Measurements from ENCODE around the gene ZMYM3. TPM values are rescaled to one million over a fixed set of nuclear protein-coding genes. Genes with fewer than 3 reads are reported as not detected.

ZMYM3 gene
- total and polyA plus RNA-seq, 2 of the 4 experiments (the other 2 are of a cell fraction), result 10.0 to 28.1 TPM

DNA sequence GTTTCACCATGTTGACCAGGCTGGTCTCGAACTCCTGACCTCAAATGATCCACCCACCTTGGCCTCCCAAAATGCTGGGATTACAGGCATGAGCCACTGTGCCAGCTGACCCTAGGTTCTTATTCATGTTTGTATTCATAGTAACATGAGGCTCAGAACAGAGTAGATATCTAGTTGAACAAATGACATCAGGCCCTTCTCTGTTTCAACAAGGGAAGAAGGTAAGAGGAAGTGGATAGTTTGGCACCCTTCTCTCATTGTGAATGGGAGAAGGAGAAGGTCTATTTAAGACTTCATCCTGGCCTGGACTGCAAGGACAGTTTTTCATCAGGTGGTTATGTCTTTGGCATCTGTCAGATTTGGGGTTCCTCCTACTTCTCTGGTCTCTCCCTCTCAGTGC, 17.1 kb downstream of the ZMYM3 start:
- H2AFZ ChIP-seq (replicated peaks; ENCODE audit: low read length, poor library complexity), result no peak overlapping the region
- H2AK9ac ChIP-seq (replicated peaks; ENCODE audit: low read depth, low read length, poor library complexity), result no peak overlapping the region
- no peak overlapping the region for H2BK5ac ChIP-seq (ENCODE audit: low read depth, low read length, poor library complexity, severe bottlenecking)
- H3K18ac ChIP-seq (ENCODE audit: low read depth, low read length), result no peak overlapping the region
- H2BK120ac ChIP-seq (ENCODE audit: low read depth, low read length), result no peak overlapping the region
- no peak overlapping the region for H2AK5ac ChIP-seq (ENCODE audit: low read depth, low read length)
- TF ChIP-seq MXI1 (IDR thresholded peaks at IDR 0.05; ENCODE audit: borderline replicate concordance, low read depth, low read length), result no peak
- no peak for TF ChIP-seq SMC3 (IDR thresholded peaks at IDR 0.05; ENCODE audit: low read depth, low read length)
- TF ChIP-seq MAZ (IDR thresholded peaks at IDR 0.05; ENCODE audit: borderline replicate concordance, low read depth, low read length), result no peak
- TF ChIP-seq POLR2A (IDR thresholded peaks at IDR 0.05; ENCODE audit: low read depth, low read length), result no peak
- no peak for TF ChIP-seq RAD21 (IDR thresholded peaks at IDR 0.05; ENCODE audit: low read length)
- TF ChIP-seq CEBPB (IDR thresholded peaks at IDR 0.05; ENCODE audit: low read depth, low read length), result no peak
- TF ChIP-seq CHD1 (IDR thresholded peaks at IDR 0.05; ENCODE audit: low read depth, low read length), result no peak
- TF ChIP-seq RCOR1 (IDR thresholded peaks at IDR 0.05; ENCODE audit: insufficient replicate concordance, low read length), result no peak
- no peak for TF ChIP-seq RFX5 (IDR thresholded peaks at IDR 0.05; ENCODE audit: low read depth, low read length)
- TF ChIP-seq CTCF (conservative IDR thresholded peaks at IDR 0.05; ENCODE audit: low read depth, low read length), result no peak
- TF ChIP-seq FOS (IDR thresholded peaks at IDR 0.05; ENCODE audit: low read depth, low read length), result no peak
- TF ChIP-seq, protein P1, sequence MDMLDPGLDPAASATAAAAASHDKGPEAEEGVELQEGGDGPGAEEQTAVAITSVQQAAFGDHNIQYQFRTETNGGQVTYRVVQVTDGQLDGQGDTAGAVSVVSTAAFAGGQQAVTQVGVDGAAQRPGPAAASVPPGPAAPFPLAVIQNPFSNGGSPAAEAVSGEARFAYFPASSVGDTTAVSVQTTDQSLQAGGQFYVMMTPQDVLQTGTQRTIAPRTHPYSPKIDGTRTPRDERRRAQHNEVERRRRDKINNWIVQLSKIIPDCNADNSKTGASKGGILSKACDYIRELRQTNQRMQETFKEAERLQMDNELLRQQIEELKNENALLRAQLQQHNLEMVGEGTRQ (IDR thresholded peaks at IDR 0.05; ENCODE audit: low read depth, low read length), result no peak
- no peak for TF ChIP-seq MAFK (IDR thresholded peaks at IDR 0.05; ENCODE audit: low read depth, low read length)
- TF ChIP-seq BHLHE40 (IDR thresholded peaks at IDR 0.05; ENCODE audit: low read depth, low read length), result no peak
- TF ChIP-seq ELK1 (IDR thresholded peaks at IDR 0.05; ENCODE audit: borderline replicate concordance, low read depth, low read length), result no peak
- TF ChIP-seq NFE2L2 (IDR thresholded peaks at IDR 0.05; ENCODE audit: low read depth, low read length), result no peak
- no peak overlapping the region for H3K9ac ChIP-seq (ENCODE audit: low read depth, low read length)
- no peak overlapping the region for H3K4me3 ChIP-seq (ENCODE audit: insufficient read depth, low read depth, low read length)
- H3K56ac ChIP-seq (ENCODE audit: extremely low read depth, insufficient read depth, low read length), result no peak overlapping the region
- no peak overlapping the region for H4K5ac ChIP-seq (ENCODE audit: low read depth, low read length)
- no peak overlapping the region for H2BK20ac ChIP-seq (ENCODE audit: low read depth, low read length)
- no peak overlapping the region for H3K4ac ChIP-seq (ENCODE audit: low read depth, low read length)
- no peak overlapping the region for H2BK15ac ChIP-seq (ENCODE audit: low read depth, low read length)
- H3K36me3 ChIP-seq (ENCODE audit: control insufficient read depth, insufficient read depth, low read length), result peaks cover 9% of the 10 kb centered on the region
- no peaks in the 10 kb centered on the region for H3K4me1 ChIP-seq (ENCODE audit: control insufficient read depth, insufficient read depth, low read length)
- no peak overlapping the region for H4K8ac ChIP-seq (ENCODE audit: low read depth in 2 of 2, low read length in 2 of 2)
- H4K91ac ChIP-seq (ENCODE audit: insufficient read depth, low read depth, low read length), result no peak overlapping the region
- H3K14ac ChIP-seq (replicated peaks; ENCODE audit: low read depth, low read length), result no peak overlapping the region
- DNase-seq (no peak), ATAC-seq (ENCODE audit: low read depth) (no peak)
- intact Hi-C loops (cut with micrococcal nuclease), result no loop called here
- no peaks in the 10 kb centered on the region for H3K79me1 ChIP-seq (ENCODE audit: low read depth in 1 of 2, low read length in 2 of 2)
- dilution Hi-C loops (cut with HindIII; ENCODE audit: low sequenced_read_pairs, unreplicated experiment), result no loop called here
- in situ Hi-C loops (cut with MboI; ENCODE audit: low sequenced_read_pairs), result no loop called here
- peaks cover 6% of the 10 kb centered on the region for H3K27me3 ChIP-seq (ENCODE audit: control insufficient read depth, insufficient read depth, low read length)
- no TSS peak for BruUV-seq (replicated peaks)
- WGBS, 2 experiments (ENCODE audit: extremely low coverage in 2 of 2, insufficient read length in 1 of 2), result no CpG with 5 or more reads among the region's 1 CpG
- no peak overlapping the region for H3K23ac ChIP-seq (ENCODE audit: low read depth, low read length)
- H3K9me1 ChIP-seq (ENCODE audit: insufficient read depth, low read length), result no peaks in the 10 kb centered on the region
- no peak overlapping the region for H3K4me2 ChIP-seq (ENCODE audit: low read depth, low read length)
- H3K9me3 ChIP-seq (ENCODE audit: control insufficient read depth, insufficient read depth, low read length), result no peaks in the 10 kb centered on the region
- H3K27ac ChIP-seq (ENCODE audit: insufficient read depth, low read length), result no peak overlapping the region
- ChIA-PET CTCF (no interaction called here), POLR2A (ENCODE audit: unreplicated experiment) (no interaction called here)
- no peaks in the 10 kb centered on the region for H4K20me1 ChIP-seq (ENCODE audit: insufficient read depth, low read length)

All from IMR-90 (cell line).